A549 (cell line): ENCODE results near the gene GRIA2.

ENCODE experiments used
- CBX8 ChIP-seq: fragments of 200-600 bp; sonication (generic); IDR thresholded peaks from 2 replicates; pipeline ENCODE4 v1.6.1; 2016
- CTCF ChIP-seq: fragments of >200 bp; sonication (Bioruptor Twin); formaldehyde crosslinking; IDR thresholded peaks from 3 replicates; pipeline ENCODE4 v1.5.1; 2016
- EP300 ChIP-seq, 2 experiments: fragments of >200 bp; sonication (Bioruptor Twin); formaldehyde crosslinking; IDR thresholded peaks; 2 replicates in 1 of 2; 3 replicates in 1 of 2; pipeline ENCODE4 v1.6.1; 2016 to 2017
- FOSL2 ChIP-seq, 2 experiments: fragments of 450-650 bp in 1 of 2; fragments of >200 bp in 1 of 2; sonication (Bioruptor Twin) in 1 of 2; formaldehyde crosslinking; IDR thresholded peaks; 2 replicates each; pipeline versions ENCODE4 v1.5.0 to v1.6.1; 2016 to 2020; ENCODE audit warnings: mild to moderate bottlenecking in 1 of 2, moderate library complexity in 1 of 2
- JUN ChIP-seq, 2 experiments: fragments of >200 bp; sonication (Bioruptor Twin); formaldehyde crosslinking; IDR thresholded peaks; 2 replicates in 1 of 2; 3 replicates in 1 of 2; pipeline ENCODE4 v1.6.1; 2016 to 2017
- NPAS2 ChIP-seq: fragments of 250-450 bp; sonication (Bioruptor Pico); IDR thresholded peaks from 2 replicates; pipeline ENCODE4 v1.8.0; 2022; ENCODE audit warnings: mild to moderate bottlenecking, moderate library complexity, borderline replicate concordance
- PBX3 ChIP-seq: IDR thresholded peaks from 2 replicates; pipeline ENCODE4 v1.6.1; 2012
- PHF8 ChIP-seq: fragments of 200-600 bp; sonication (generic); IDR thresholded peaks from 2 replicates; pipeline ENCODE4 v1.6.1; 2016; ENCODE audit warnings: low read depth, mild to moderate bottlenecking, antibody characterized with exemption, moderate library complexity, borderline replicate concordance
- POLR2A ChIP-seq: IDR thresholded peaks from 2 replicates; pipeline ENCODE4 v1.6.1; 2012; ENCODE audit warnings: mild to moderate bottlenecking, low read length
- REST ChIP-seq: fragments of 200-600 bp; sonication (generic); IDR thresholded peaks from 2 replicates; pipeline ENCODE4 v1.6.1; 2016; ENCODE audit warnings: antibody characterized with exemption, mild to moderate bottlenecking, moderate library complexity
- TF ChIP-seq, protein P1 (sequence below): fragments of 250-450 bp; sonication (Bioruptor Pico); IDR thresholded peaks from 2 replicates; pipeline ENCODE4 v1.5.0; 2021; ENCODE audit warnings: mild to moderate bottlenecking, moderate library complexity, borderline replicate concordance

DNA sequence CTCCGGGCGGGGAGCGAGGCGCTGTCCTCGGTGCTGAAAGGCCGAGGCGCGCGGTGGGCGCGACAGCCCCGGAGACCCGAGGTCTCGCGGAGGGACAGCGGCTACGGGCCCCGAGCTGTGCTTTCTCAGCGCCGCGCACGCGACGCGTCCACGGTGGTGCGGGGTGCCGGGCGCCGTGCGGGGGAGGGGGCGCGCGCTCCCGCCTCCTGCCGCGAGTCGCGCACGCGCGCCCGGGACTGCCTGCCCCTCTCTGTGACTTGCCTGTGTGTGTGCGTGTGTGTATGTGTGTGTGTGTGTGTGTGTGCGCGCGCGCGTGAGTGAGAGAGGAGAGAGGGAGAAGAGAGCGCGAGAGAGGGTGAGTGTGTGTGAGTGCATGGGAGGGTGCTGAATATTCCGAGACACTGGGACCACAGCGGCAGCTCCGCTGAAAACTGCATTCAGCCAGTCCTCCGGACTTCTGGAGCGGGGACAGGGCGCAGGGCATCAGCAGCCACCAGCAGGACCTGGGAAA, at the start of gene GRIA2:
- TF ChIP-seq POLR2A (no peak), FOSL2 (IDR thresholded peaks at IDR 0.05) (no peak), FOSL2 (CRISPR knock-in tag; IDR thresholded peaks at IDR 0.05) (no peak), REST (peak; percentile 94), CTCF (no peak), CBX8 (no peak), JUN (IDR thresholded peaks at IDR 0.05) (no peak), NPAS2 (CRISPR knock-in tag) (no peak), EP300 (IDR thresholded peaks at IDR 0.05) (no peak), PBX3 (no peak), PHF8 (no peak)
- TF ChIP-seq, protein P1, sequence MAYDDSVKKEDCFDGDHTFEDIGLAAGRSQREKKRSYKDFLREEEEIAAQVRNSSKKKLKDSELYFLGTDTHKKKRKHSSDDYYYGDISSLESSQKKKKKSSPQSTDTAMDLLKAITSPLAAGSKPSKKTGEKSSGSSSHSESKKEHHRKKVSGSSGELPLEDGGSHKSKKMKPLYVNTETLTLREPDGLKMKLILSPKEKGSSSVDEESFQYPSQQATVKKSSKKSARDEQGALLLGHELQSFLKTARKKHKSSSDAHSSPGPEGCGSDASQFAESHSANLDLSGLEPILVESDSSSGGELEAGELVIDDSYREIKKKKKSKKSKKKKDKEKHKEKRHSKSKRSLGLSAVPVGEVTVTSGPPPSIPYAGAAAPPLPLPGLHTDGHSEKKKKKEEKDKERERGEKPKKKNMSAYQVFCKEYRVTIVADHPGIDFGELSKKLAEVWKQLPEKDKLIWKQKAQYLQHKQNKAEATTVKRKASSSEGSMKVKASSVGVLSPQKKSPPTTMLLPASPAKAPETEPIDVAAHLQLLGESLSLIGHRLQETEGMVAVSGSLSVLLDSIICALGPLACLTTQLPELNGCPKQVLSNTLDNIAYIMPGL (CRISPR knock-in tag) = no peak
